K562 (cell line): ENCODE data around the gene MYLK3.

Experiments
- HMG20B ChIP-seq: fragments of 250-450 bp; sonication (Bioruptor Pico); IDR thresholded peaks from 2 replicates; pipeline ENCODE4 v1.5.0; 2021; ENCODE audit warnings: mild to moderate bottlenecking
- RAD51 ChIP-seq: fragments of 450-650 bp; IDR thresholded peaks from 2 replicates; pipeline ENCODE4 v1.7.1; 2016; ENCODE audit warnings: low read depth, mild to moderate bottlenecking, borderline replicate concordance

DNA sequence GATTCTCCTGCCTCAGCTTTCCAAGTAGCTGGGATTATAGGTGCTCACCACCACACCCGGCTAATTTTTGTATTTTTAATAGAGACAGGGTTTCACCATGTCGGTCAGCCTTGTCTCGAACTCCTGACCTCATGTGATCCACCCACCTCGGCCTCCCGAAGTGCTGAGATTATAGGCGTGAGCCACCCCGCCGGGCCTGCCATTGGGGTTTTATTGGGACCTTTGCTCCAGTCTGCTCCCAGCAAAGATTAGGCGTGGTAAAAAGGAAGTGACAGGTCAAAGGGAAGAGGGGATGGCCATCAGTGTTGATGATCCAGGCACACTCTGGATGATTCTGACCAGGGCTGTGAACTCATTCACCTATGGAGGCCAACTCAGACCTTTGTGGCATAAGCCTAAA lies 20.5 kb downstream of the MYLK3 start:
- TF ChIP-seq RAD51 (no peak), HMG20B (CRISPR knock-in tag) (no peak)
